GM12891 (cell line): ENCODE measurements around the gene CLTCL1.
"Not testable (repeated sequence)": the region's sequence is repeated elsewhere in the genome, so short reads cannot be mapped to it uniquely, and the experiment has no call there.

Source experiments
- DNase-seq: peaks from one replicate; pipeline ENCODE4 v3.0.0; 2011; ENCODE audit warnings: low spot score; ENCODE audit not compliant: insufficient read length
- FAIRE-seq: peaks from 2 replicates; lab custom pipeline; 2011; peaks lifted over from hg19 to GRCh38; lab: Jason Lieb, UNC
- PAX5 ChIP-seq: IDR thresholded peaks from 2 replicates; pipeline ENCODE4 v1.6.1; 2011; ENCODE audit warnings: low read length, moderate library complexity, mild to moderate bottlenecking; ENCODE audit not compliant: insufficient read depth, severe bottlenecking
- POLR2A ChIP-seq: IDR thresholded peaks from 2 replicates; pipeline ENCODE4 v1.6.1; 2011; ENCODE audit warnings: low read depth, low read length, control low read depth
- POLR2AphosphoS5 ChIP-seq: IDR thresholded peaks from 2 replicates; pipeline ENCODE4 v1.6.1; 2011; ENCODE audit warnings: low read depth, low read length, control low read depth
- POU2F2 ChIP-seq: IDR thresholded peaks from 2 replicates; pipeline ENCODE4 v1.6.1; 2011; ENCODE audit warnings: low read depth, mild to moderate bottlenecking, control low read depth, low read length, moderate library complexity
- SPI1 ChIP-seq: IDR thresholded peaks from 2 replicates; pipeline ENCODE4 v1.6.1; 2011; ENCODE audit warnings: low read depth, low read length, control low read depth
- TAF1 ChIP-seq: IDR thresholded peaks from 2 replicates; pipeline ENCODE4 v1.6.1; 2011; ENCODE audit warnings: low read depth, low read length, control low read depth

The CLTCL1 gene

DNA sequence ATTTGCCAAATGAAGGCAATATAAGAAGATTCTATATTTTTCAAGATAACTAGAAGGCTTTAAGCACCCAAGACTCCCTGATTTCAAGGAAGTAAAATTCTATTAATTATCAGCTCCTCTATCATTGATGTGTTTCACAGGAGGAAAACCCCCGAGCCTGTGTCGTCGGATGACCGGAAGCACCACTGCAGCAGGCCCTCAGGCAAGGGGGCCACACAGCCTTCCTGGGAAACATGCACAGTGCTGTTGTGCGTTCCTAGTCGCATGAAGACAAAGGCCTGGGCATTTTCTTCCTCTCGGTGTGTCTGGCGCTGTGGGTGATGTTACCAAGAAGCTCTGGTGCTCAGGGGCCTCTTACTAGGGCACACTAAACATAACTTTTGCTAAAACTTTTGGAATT is 16.4 kb downstream of the CLTCL1 start:
- TF ChIP-seq POLR2AphosphoS5: no peak
- TF ChIP-seq POLR2A: no peak
- TF ChIP-seq SPI1: no peak
- no peak for TF ChIP-seq PAX5
- TF ChIP-seq TAF1: no peak
- TF ChIP-seq POU2F2: no peak
- no peak for FAIRE-seq
- DNase-seq: no peak

DNA sequence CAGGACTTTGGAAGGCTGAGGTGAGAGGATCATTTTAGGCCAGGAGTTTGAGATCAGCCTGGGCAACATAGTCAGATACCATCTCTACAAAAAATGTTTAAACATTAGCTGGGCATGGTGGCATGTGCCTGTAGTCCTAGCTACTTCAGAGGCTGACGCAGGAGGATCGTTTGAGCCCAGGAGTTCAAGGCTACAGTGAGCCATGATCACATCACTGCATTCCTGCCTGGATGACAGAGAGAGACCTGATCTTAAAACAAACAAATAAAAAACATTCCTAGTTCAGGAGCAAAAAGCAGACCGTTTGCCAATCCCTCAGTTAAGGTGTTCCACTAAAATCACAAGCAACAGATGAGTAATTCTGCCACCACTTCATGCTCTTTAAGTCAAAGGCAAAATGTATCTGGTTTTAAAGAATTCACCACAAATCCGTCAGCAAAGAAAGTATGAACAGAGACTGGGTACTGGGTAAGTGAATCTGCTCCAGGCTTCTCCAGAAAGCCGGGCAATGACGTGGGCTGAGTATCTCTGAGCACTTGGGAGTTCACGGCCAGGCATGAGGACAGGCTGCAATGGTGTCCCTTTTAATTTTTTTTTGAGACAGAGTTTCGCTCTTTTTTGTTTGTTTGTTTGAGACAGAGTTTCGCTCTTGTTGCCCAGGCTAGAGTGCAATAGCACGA is 19.5 kb downstream of the CLTCL1 start:
- no peak for DNase-seq
- TF ChIP-seq TAF1 (no peak), POLR2AphosphoS5 (no peak), SPI1 (no peak), POLR2A (no peak), POU2F2 (no peak), PAX5 (no peak)
- no peak for FAIRE-seq

GRCh38 chr22:19271273-19271855 is 20.2 kb downstream of the CLTCL1 start:
- TF ChIP-seq SPI1: no peak
- no peak for TF ChIP-seq POU2F2
- TF ChIP-seq TAF1: no peak
- TF ChIP-seq POLR2AphosphoS5: no peak
- no peak for TF ChIP-seq PAX5
- no peak for TF ChIP-seq POLR2A
- DNase-seq (no peak), FAIRE-seq (no peak)

DNA sequence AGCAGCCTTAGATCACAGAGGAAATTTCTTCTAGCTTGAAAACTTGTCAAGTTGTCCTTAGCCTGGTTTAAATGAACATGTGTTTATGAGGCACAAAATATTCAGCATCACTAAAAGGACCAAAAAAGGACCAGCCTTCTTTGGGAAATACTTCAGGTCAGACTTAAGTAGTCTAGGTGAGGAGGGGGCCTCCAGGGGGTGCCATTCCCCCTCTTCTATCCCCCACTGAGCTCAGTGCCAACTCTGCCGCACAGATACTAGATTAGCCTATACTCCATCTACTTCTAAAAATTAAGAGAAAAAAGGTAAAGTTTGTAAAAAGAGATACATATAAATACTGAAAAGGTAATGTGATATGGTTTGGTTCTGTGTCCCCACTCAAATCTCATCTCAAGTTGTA is 20.6 kb downstream of the CLTCL1 start:
- FAIRE-seq: no peak
- TF ChIP-seq POU2F2 (no peak), POLR2AphosphoS5 (no peak), PAX5 (no peak), POLR2A (no peak)
- DNase-seq: no peak

DNA sequence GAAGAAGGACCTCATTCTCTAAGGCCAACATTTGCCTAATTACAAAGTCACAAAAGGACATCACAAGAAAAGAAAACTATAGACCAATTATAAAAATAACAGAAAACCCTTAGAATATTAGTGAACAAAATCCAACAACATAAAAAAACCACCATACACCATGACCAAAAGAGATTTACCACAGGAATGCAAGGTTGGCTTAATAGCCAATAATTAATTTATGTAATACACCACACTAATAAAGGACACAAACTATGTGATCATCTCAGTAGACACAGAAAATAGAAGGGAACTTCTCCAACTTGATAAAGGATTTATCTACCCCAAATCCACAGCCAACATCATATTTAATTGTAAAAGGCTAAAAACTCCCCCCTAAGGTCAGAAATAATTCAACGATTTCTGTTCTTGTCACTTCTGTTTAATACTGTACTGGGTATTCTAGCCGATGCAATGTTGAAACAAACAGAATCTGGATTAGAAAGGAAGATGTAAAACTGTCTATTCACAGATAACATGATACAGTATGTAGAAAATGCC is 24.9 kb downstream of the CLTCL1 start:
- TF ChIP-seq POU2F2 (no peak), POLR2AphosphoS5 (no peak), TAF1 (no peak), PAX5 (no peak), SPI1 (no peak), POLR2A (no peak)
- no peak for DNase-seq

DNA sequence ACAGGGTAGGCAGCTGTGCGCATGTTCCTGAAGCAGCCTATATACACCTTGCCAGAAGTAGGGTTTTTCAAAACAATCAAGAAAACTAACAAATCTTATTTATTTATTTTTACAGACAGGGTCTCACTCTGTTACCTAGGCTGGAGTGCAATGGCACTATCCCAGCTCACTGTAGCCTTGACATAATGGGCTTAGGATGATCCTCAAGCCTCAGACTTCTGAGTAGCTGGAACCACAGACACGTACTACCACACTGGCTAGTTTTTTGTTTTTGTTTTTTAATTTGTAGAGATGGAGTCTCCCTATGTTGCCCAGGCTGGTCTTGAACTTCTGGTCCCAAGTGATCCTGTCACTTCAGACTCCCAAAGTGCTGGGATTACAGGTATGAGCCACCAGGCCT is 25.7 kb downstream of the CLTCL1 start:
- FAIRE-seq (no peak), DNase-seq (no peak)
- TF ChIP-seq POU2F2 (no peak), SPI1 (no peak), POLR2AphosphoS5 (no peak), POLR2A (no peak), PAX5 (no peak), TAF1 (no peak)

More for the DNA sequence above, 24.9 kb downstream of the CLTCL1 start:
- FAIRE-seq: no peak

DNA sequence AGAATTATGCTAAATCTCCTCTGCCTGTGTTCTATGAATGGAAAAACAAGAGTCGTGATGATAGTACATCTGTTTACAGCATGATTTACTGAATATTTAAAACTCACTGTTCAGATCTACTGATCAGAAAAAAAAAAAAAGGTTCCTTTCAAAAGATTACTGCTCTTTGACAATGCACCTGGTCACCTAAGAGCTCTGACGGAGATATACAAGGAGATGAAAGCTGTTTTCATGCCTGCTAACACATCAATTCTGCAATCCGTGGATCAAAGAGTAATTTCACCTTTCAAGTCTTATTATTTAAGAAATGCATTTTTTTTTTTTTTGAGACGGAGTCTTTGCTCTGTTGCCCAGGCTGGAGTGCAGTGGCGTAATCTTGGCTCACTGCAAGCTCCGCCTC is 30.7 kb downstream of the CLTCL1 start:
- FAIRE-seq (no peak), DNase-seq (no peak)
- TF ChIP-seq POLR2A (no peak), POLR2AphosphoS5 (no peak), TAF1 (no peak), SPI1 (no peak), POU2F2 (no peak), PAX5 (no peak)

DNA sequence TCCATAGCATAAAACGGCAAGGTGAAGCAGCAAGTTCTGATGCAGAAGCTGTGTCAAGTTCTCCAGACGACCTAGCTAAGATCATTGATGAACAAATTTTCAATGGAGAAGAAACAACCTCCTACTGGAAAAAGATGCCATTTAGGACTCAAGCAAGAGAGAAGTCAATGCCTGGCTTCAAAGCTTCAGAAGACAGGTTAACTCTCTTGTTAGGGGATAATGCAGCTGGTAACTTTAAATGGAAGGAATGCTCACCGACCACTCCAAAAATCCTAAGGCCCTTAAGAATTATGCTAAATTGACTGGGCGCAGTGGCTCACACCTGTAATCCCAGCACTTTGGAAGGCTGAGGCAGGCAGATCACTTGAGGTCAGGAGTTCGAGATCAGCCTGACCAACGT is 31.3 kb downstream of the CLTCL1 start:
- DNase-seq: no peak
- TF ChIP-seq PAX5: no peak
- no peak for TF ChIP-seq POLR2AphosphoS5
- TF ChIP-seq TAF1: no peak
- no peak for TF ChIP-seq SPI1
- no peak for TF ChIP-seq POLR2A
- no peak for TF ChIP-seq POU2F2
- no peak for FAIRE-seq

DNA sequence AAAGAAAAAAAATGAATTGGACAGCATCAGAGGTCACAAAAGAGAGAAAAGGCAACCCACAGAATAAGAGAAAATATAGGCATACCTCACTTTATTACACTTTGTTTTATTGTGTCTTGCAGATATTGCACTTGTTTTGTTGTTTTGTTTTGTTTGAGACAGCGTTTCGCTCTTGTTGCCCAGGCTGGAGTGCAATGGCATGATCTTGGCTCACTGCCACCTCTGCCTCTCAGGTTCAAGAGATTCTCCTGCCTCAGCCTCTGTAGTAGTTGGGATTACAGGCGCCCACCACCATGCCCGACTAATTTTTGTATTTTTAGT is 32.6 kb downstream of the CLTCL1 start:
- FAIRE-seq: not testable (repeated sequence)

DNA sequence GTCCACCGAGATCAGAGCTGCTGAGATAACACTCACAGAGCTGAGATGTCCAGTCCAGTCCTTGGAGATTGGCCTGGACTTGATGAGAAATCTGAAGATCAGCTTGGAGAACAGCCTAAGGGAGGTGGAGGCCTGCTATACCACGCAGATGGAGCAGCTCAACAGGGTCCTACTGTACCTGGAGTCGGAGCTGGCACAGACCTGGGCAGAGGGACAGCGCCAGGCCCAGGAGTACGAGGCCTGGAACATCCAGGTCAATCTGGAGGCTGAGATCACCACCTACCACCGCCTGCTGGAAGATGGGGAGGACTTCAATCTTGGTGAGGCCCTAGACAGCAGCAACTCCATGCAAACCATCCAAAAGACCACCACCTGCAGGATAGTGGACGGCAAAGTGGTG is 33.1 kb downstream of the CLTCL1 start:
- FAIRE-seq: no peak
- DNase-seq: no peak
- TF ChIP-seq PAX5 (no peak), POLR2A (no peak), TAF1 (no peak), POLR2AphosphoS5 (no peak), POU2F2 (no peak), SPI1 (no peak)

More for the DNA sequence above, 32.6 kb downstream of the CLTCL1 start:
- DNase-seq: not testable (repeated sequence)

GRCh38 chr22:19256362-19256761 is 35.2 kb downstream of the CLTCL1 start:
- FAIRE-seq, DNase-seq: not testable (repeated sequence)
